Measurements from ENCODE around the gene SBK1.

GRCh38 chr16:28274676-28275075 lies 17.6 kb upstream of the SBK1 start:
- TF ChIP-seq POLR2A (IDR thresholded peaks at IDR 0.05) (no peak), POLR2AphosphoS5 (IDR thresholded peaks at IDR 0.05) (no peak), EP300 (IDR thresholded peaks at IDR 0.05) (no peak)
- TF ChIP-seq, protein P1, sequence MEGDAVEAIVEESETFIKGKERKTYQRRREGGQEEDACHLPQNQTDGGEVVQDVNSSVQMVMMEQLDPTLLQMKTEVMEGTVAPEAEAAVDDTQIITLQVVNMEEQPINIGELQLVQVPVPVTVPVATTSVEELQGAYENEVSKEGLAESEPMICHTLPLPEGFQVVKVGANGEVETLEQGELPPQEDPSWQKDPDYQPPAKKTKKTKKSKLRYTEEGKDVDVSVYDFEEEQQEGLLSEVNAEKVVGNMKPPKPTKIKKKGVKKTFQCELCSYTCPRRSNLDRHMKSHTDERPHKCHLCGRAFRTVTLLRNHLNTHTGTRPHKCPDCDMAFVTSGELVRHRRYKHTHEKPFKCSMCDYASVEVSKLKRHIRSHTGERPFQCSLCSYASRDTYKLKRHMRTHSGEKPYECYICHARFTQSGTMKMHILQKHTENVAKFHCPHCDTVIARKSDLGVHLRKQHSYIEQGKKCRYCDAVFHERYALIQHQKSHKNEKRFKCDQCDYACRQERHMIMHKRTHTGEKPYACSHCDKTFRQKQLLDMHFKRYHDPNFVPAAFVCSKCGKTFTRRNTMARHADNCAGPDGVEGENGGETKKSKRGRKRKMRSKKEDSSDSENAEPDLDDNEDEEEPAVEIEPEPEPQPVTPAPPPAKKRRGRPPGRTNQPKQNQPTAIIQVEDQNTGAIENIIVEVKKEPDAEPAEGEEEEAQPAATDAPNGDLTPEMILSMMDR (IDR thresholded peaks at IDR 0.05), result no peak

All from upper lobe of left lung (tissue), 4 donors.